ENCODE measurements around the gene CMTM7. TPM values are rescaled to one million over a fixed set of nuclear protein-coding genes. Genes with fewer than 3 reads are reported as not detected.

CMTM7 gene
- total RNA-seq, 2 experiments from 2014 or later: 45.9 to 62.6 TPM

GRCh38 chr3:32406486-32407408 lies 15.1 kb downstream of the CMTM7 start:
- Mint-ChIP-seq H3K4me1 (peaks cover 77% of the 10 kb centered on the region), H3K27ac (peak overlapping the region; percentile 63), H3K4me3 (no peak overlapping the region), H3K36me3 (ENCODE audit: low read depth) (peaks cover 47% of the 10 kb centered on the region), H3K27me3 (no peaks in the 10 kb centered on the region), H3K9me3 (no peaks in the 10 kb centered on the region)
- CTCF ChIA-PET: interaction anchor here (0.6 to 3.8 kb wide), 6 partner anchors 8 to 228 kb away, joined by 3 to 15 read pairs (median 4); no protein-coding TSS in a partner anchor
- DNase-seq: no peak
- POLR2A ChIA-PET: interaction anchor here (0.6 kb wide), 1 partner anchor 64 kb away, joined by 3 read pairs; no protein-coding TSS in a partner anchor

- Mint-ChIP-seq H3K27ac (no peak overlapping the region), H3K27me3 (no peaks in the 10 kb centered on the region), H3K36me3 (ENCODE audit: low read depth) (peaks cover 35% of the 10 kb centered on the region), H3K4me1 (peaks cover 71% of the 10 kb centered on the region), H3K4me3 (no peak overlapping the region), H3K9me3 (no peaks in the 10 kb centered on the region)
- CTCF ChIA-PET: interaction anchor here (0.6 to 1.9 kb wide), 4 partner anchors 9 to 264 kb away, joined by 3 to 8 read pairs (median 4); no protein-coding TSS in a partner anchor
- POLR2A ChIA-PET: no interaction called here
- DNase-seq: no peak
Measured at GRCh38 chr3:32410367-32411246, 19.0 kb downstream of the CMTM7 start.

- no peak for DNase-seq
- ChIA-PET POLR2A (no interaction called here), CTCF (interaction anchor here (1.1 to 5.6 kb wide), 2 partner anchors 8 to 15 kb away, joined by 3 to 69 read pairs; no protein-coding TSS in a partner anchor)
- H3K27ac Mint-ChIP-seq: no peak overlapping the region
- H3K4me1 Mint-ChIP-seq: peaks cover 69% of the 10 kb centered on the region
- H3K27me3 Mint-ChIP-seq: no peaks in the 10 kb centered on the region
- H3K36me3 Mint-ChIP-seq (ENCODE audit: low read depth): peaks cover 33% of the 10 kb centered on the region
- no peaks in the 10 kb centered on the region for H3K9me3 Mint-ChIP-seq
- H3K4me3 Mint-ChIP-seq: no peak overlapping the region
Measured at GRCh38 chr3:32411442-32411841, 19.8 kb downstream of the CMTM7 start.

- Mint-ChIP-seq H3K9me3 (no peaks in the 10 kb centered on the region), H3K4me1 (peaks cover 68% of the 10 kb centered on the region), H3K27ac (no peak overlapping the region), H3K27me3 (no peaks in the 10 kb centered on the region), H3K36me3 (ENCODE audit: low read depth) (peaks cover 33% of the 10 kb centered on the region), H3K4me3 (no peak overlapping the region)
- POLR2A ChIA-PET: no interaction called here
- DNase-seq: no peak
- CTCF ChIA-PET: interaction anchor here (0.6 to 5.6 kb wide), 4 partner anchors 8 to 69 kb away, joined by 3 to 69 read pairs (median 9); no protein-coding TSS in a partner anchor
Measured at GRCh38 chr3:32412887-32413286, 21.2 kb downstream of the CMTM7 start.

- peak overlapping the region; percentile 54 for H3K4me3 Mint-ChIP-seq
- ChIA-PET POLR2A (no interaction called here), CTCF (interaction anchor here (1.2 to 5.6 kb wide), 7 partner anchors 9 to 68 kb away, joined by 3 to 69 read pairs (median 6); no protein-coding TSS in a partner anchor)
- peaks cover under 1% of the 10 kb centered on the region for H3K9me3 Mint-ChIP-seq
- no peaks in the 10 kb centered on the region for H3K27me3 Mint-ChIP-seq
- peaks cover 74% of the 10 kb centered on the region for H3K4me1 Mint-ChIP-seq
- DNase-seq: no peak
- H3K36me3 Mint-ChIP-seq (ENCODE audit: low read depth): peaks cover 38% of the 10 kb centered on the region
- peak overlapping the region; percentile 88 for H3K27ac Mint-ChIP-seq
Measured at GRCh38 chr3:32413845-32414521, 22.3 kb downstream of the CMTM7 start.

DNA sequence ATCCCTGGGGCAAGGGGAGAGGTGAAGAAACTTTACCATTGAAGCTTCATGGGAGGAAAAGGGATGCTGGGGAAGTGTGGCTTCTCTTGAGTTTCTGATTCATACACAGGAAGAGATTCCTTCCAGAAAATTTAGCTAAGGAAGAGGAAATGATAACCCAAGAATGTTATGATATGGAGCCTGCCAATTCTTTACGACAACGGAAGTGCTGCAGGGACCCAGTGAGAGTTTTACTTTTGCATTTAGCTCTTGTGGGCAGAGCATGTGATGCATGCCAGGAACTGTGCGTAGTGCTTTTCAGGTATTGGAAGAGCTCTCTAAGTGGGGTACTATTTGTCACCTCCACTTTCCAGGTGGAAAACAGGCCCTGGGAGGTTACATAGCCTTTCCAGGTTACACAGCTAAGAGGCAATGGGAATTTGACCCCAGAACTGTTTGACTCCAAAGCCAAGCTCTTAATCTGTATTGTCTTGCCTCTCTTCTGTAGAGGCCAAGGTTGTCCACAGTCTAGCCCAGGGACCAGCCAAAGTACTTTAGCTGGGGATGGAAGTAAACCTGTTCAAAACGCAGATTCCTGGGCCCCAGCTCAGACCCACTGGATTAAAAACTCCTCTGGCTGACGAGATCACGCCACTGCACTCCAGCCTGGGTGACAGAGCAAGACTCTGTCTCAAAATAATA lies 23.0 kb downstream of the CMTM7 start:
- Mint-ChIP-seq H3K27me3 (no peaks in the 10 kb centered on the region), H3K4me1 (peaks cover 78% of the 10 kb centered on the region), H3K9me3 (peaks cover 5% of the 10 kb centered on the region), H3K27ac (peak overlapping the region; percentile 88), H3K36me3 (ENCODE audit: low read depth) (peaks cover 40% of the 10 kb centered on the region), H3K4me3 (peak overlapping the region; percentile 54)
- peak; percentile 70 for DNase-seq
- ChIA-PET CTCF (interaction anchor here (0.8 to 5.6 kb wide), 7 partner anchors 9 to 53 kb away, joined by 3 to 69 read pairs (median 6); no protein-coding TSS in a partner anchor), POLR2A (interaction anchor here (0.5 to 0.6 kb wide), 2 partner anchors 23 to 32 kb away, joined by 3 to 4 read pairs; no protein-coding TSS in a partner anchor)

DNA sequence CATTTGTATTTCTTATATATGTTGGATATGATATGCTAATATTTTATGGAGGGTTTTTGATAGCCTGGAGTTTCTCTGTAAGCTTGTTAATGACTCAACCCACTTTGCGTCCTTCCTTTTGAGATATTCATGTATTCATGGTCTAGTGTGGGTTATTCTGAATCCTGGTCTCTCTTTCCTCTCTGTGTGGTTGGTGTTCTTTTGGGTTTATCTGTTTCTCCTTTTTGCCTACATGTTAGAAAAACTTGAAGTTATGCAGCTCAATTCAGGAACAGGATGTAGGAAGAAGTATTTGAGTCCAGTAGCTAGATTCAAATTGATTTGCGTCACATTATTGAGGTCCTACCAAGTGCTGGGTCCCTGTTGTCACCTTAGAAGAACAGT lies 28.1 kb downstream of the CMTM7 start:
- Mint-ChIP-seq H3K27ac (peak overlapping the region; percentile 90), H3K9me3 (peaks cover 5% of the 10 kb centered on the region), H3K27me3 (no peaks in the 10 kb centered on the region), H3K4me3 (no peak overlapping the region), H3K4me1 (peaks cover 94% of the 10 kb centered on the region), H3K36me3 (ENCODE audit: low read depth) (peaks cover 54% of the 10 kb centered on the region)
- ChIA-PET POLR2A (no interaction called here), CTCF (interaction anchor here (1.2 to 1.7 kb wide), 3 partner anchors 9 to 48 kb away, joined by 3 to 7 read pairs (median 3); no protein-coding TSS in a partner anchor)
- no peak for DNase-seq

- H3K9me3 Mint-ChIP-seq: peaks cover 5% of the 10 kb centered on the region
- no peaks in the 10 kb centered on the region for H3K27me3 Mint-ChIP-seq
- peak overlapping the region; percentile 90 for H3K27ac Mint-ChIP-seq
- H3K4me3 Mint-ChIP-seq: peak overlapping the region; percentile 6
- H3K36me3 Mint-ChIP-seq (ENCODE audit: low read depth): peaks cover 53% of the 10 kb centered on the region
- peaks cover 95% of the 10 kb centered on the region for H3K4me1 Mint-ChIP-seq
- ChIA-PET CTCF (interaction anchor here (1.2 to 1.7 kb wide), 3 partner anchors 9 to 47 kb away, joined by 3 to 7 read pairs (median 3); no protein-coding TSS in a partner anchor), POLR2A (no interaction called here)
- no peak for DNase-seq
Measured at GRCh38 chr3:32420126-32421038, 28.7 kb downstream of the CMTM7 start.

DNA sequence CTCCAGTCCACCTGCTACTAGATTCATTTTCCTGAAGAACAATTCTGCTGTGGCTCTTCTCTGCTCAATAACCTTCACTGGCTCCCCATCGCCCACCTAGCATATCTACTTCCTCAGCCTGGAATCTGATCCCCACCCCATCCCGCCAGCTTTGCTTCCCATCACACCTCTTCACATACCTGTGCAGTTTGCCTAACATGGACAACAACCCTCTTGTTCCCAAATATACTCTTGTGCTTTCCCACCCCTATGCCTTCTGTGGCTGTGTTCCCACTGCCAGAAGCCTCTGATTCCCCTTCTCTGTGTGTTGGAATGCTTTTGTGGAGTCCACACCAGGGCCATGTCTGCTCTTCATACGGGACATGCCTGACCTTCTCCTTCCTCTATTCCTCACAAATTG lies 29.5 kb downstream of the CMTM7 start:
- H3K27ac Mint-ChIP-seq: peak overlapping the region; percentile 90
- peaks cover 5% of the 10 kb centered on the region for H3K9me3 Mint-ChIP-seq
- CTCF ChIA-PET: interaction anchor here (0.6 to 1.0 kb wide), 2 partner anchors 18 to 178 kb away, joined by 3 to 4 read pairs; no protein-coding TSS in a partner anchor
- peaks cover 49% of the 10 kb centered on the region for H3K36me3 Mint-ChIP-seq (ENCODE audit: low read depth)
- H3K4me3 Mint-ChIP-seq: no peak overlapping the region
- H3K27me3 Mint-ChIP-seq: no peaks in the 10 kb centered on the region
- DNase-seq: no peak
- peaks cover 93% of the 10 kb centered on the region for H3K4me1 Mint-ChIP-seq
- POLR2A ChIA-PET: no interaction called here

DNA sequence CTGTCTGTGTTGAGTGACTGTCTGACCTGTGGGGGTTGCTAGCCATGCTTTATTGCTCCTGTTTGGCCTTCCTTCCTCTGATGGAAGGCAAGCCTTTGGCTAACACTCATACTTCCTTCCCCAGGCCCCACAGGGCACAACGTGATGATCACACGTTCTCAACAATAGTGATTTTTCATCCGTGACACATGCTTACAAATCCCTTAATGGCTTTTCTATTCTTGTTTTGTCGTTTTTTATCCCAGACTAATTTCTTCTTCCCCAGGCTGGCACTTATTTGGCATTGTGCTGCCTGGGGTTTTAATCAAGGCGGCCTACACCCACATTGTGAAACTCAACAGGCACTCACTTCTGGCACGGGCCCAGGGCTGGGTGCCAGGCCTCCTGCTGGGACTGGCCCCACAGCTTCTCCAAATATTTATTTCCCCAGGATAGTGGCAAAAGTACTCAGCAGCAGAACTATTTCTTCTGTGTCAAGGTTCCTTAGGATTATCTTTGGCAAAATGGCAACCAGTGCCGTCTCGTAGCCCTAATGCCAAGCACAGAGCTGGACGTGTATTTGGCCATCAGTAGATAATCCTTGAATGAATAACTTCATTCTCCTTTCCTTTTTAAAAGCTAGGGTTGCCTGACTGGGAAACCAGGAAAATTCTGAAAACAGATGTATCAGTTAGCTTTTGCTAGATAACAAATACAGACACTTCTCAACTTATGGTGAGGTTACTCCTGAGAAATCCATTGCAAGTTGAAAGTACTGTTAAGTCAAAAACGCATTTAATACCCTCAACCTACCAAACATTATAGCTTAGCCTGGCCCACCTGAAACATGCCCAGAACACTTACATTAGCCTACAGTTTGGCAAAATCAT lies 30.6 kb downstream of the CMTM7 start:
- DNase-seq: no peak
- ChIA-PET POLR2A (no interaction called here), CTCF (interaction anchor here (0.7 to 8.4 kb wide), 7 partner anchors 8 to 48 kb away, joined by 3 to 69 read pairs (median 4); no protein-coding TSS in a partner anchor)
- Mint-ChIP-seq H3K4me3 (no peak overlapping the region), H3K9me3 (peaks cover 5% of the 10 kb centered on the region), H3K36me3 (ENCODE audit: low read depth) (peaks cover 43% of the 10 kb centered on the region), H3K4me1 (peaks cover 88% of the 10 kb centered on the region), H3K27ac (peak overlapping the region; percentile 90), H3K27me3 (no peaks in the 10 kb centered on the region)
